Endothelial cell (in vitro differentiated cells): ENCODE results near the gene HOXD4. TPM values are rescaled to one million over a fixed set of nuclear protein-coding genes. Genes with fewer than 3 reads are reported as not detected.

Source experiments
- DNase-seq: peaks from one replicate; pipeline ENCODE4 v3.0.0; 2021; ENCODE audit warnings: low spot score
- H3K27ac Mint-ChIP-seq: one replicate; pipeline ENCODE4 v1.8.0; 2021; ENCODE audit warnings: mixed read lengths, inconsistent platforms; ENCODE audit not compliant: unreplicated experiment
- H3K27me3 Mint-ChIP-seq: one replicate; pipeline ENCODE4 v1.8.0; 2021; ENCODE audit warnings: mild to moderate bottlenecking, moderate library complexity, mixed read lengths, inconsistent platforms; ENCODE audit not compliant: unreplicated experiment
- H3K36me3 Mint-ChIP-seq: one replicate; pipeline ENCODE4 v1.8.0; 2021; ENCODE audit warnings: mild to moderate bottlenecking, low read depth, mixed read lengths, inconsistent platforms; ENCODE audit not compliant: unreplicated experiment
- H3K4me1 Mint-ChIP-seq: one replicate; pipeline ENCODE4 v1.8.0; 2021; ENCODE audit warnings: mild to moderate bottlenecking, mixed read lengths, inconsistent platforms; ENCODE audit not compliant: unreplicated experiment
- H3K4me3 Mint-ChIP-seq: one replicate; pipeline ENCODE4 v1.8.0; 2021; ENCODE audit warnings: mild to moderate bottlenecking, mixed read lengths, inconsistent platforms; ENCODE audit not compliant: unreplicated experiment
- H3K9me3 Mint-ChIP-seq: one replicate; pipeline ENCODE4 v1.8.0; 2021; ENCODE audit warnings: mixed read lengths, inconsistent platforms; ENCODE audit not compliant: unreplicated experiment
- CTCF ChIP-seq: fragments of 200-600 bp; sonication (generic); IDR thresholded peaks from one replicate; pipeline ENCODE4 v1.5.0; 2021; ENCODE audit warnings: antibody characterized with exemption; ENCODE audit not compliant: unreplicated experiment
- total RNA-seq: library from RNA; stranded (reverse); fragmentation: NEBNext Ultra II Directional; extraction: Animal tissue kit (Norgen Biotek cat#: 25700); gene quantifications from one replicate; pipeline ENCODE4 v1.2.1, GENCODE V29; 2021; ENCODE audit not compliant: unreplicated experiment

Gene HOXD4
- total RNA-seq, 1 donor from 2014 or later = 3.5 TPM

- DNase-seq = peak; percentile 65
- Mint-ChIP-seq H3K27ac (peak within 1 kb of the TSS; percentile 69), H3K4me1 (peaks cover 38% of the 10 kb centered on the region), H3K9me3 (no peaks in the 10 kb centered on the region), H3K27me3 (peaks cover 12% of the 10 kb centered on the region), H3K36me3 (peaks cover 9% of the 10 kb centered on the region), H3K4me3 (peak within 1 kb of the TSS; percentile 94)
- TF ChIP-seq CTCF = no peak
Observed at GRCh38 chr2:176187899-176188773, 36.8 kb downstream of the HOXD4 start, which contains the start of gene HOXD1. HOXD1 (plus strand) TSS chr2:176188668; CDS start chr2:176188802, 134 bp downstream.

- Mint-ChIP-seq H3K9me3 (no peaks in the 10 kb centered on the region), H3K27ac (no peak overlapping the region), H3K36me3 (peaks cover 5% of the 10 kb centered on the region), H3K27me3 (peaks cover 10% of the 10 kb centered on the region), H3K4me1 (peaks cover 38% of the 10 kb centered on the region), H3K4me3 (peak overlapping the region; percentile 83)
- peak; percentile 33 for DNase-seq
- no peak for TF ChIP-seq CTCF
Observed at GRCh38 chr2:176188774-176189680, 37.7 kb downstream of the HOXD4 start.

GRCh38 chr2:176189681-176190641 lies 38.6 kb downstream of the HOXD4 start:
- H3K4me3 Mint-ChIP-seq = peak overlapping the region; percentile 83
- no peak for TF ChIP-seq CTCF
- no peak for DNase-seq
- no peak overlapping the region for H3K27ac Mint-ChIP-seq
- H3K9me3 Mint-ChIP-seq = no peaks in the 10 kb centered on the region
- H3K27me3 Mint-ChIP-seq = peaks cover 10% of the 10 kb centered on the region
- H3K36me3 Mint-ChIP-seq = peaks cover 5% of the 10 kb centered on the region
- peaks cover 38% of the 10 kb centered on the region for H3K4me1 Mint-ChIP-seq

GRCh38 chr2:176192351-176192750 lies 41.0 kb downstream of the HOXD4 start:
- Mint-ChIP-seq H3K9me3 (no peaks in the 10 kb centered on the region), H3K27me3 (peaks cover 5% of the 10 kb centered on the region), H3K4me1 (peaks cover 24% of the 10 kb centered on the region), H3K4me3 (no peak overlapping the region), H3K27ac (no peak overlapping the region), H3K36me3 (peaks cover 5% of the 10 kb centered on the region)
- TF ChIP-seq CTCF = no peak
- no peak for DNase-seq
